ENCODE data around the gene DPCD. TPM values are rescaled to one million over a fixed set of nuclear protein-coding genes. Genes with fewer than 3 reads are reported as not detected.

DPCD gene
- polyA plus RNA-seq, 1 donor from 2014 or later = 234 TPM

DNA sequence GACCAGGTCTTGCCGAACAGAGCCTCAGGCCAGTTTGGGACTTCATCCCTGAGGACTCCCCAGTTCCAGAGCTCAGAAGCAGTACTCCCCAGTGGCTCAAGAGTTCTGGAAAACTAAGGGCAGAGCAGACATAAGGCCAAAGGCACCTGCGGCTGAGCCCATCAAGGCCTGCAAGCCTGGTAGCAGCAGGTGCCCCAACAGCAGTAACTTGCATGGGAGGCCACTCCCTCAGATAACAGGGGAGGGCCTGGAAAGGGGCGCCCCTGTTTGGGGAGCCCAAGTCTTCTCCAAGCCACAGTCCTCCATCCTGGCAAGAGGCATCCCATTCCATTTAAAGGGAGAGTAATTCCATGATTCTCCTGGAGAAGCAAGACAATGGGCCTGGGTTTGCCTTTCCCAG lies 13.0 kb upstream of the DPCD start:
- Histone ChIP-seq H3K4me3 (ENCODE audit: low read length) (no peak overlapping the region), H3K27me3 (ENCODE audit: insufficient read depth, low read depth, low read length) (peaks cover 4% of the 10 kb centered on the region), H3K9me2 (ENCODE audit: insufficient read depth, low read length) (no peaks in the 10 kb centered on the region), H4K20me1 (ENCODE audit: insufficient read depth) (no peaks in the 10 kb centered on the region), H3K36me3 (ENCODE audit: insufficient read depth, low read length) (no peaks in the 10 kb centered on the region), H3K9ac (ENCODE audit: low read length) (no peak overlapping the region), H2AFZ (ENCODE audit: low read depth, low read length) (no peak overlapping the region), H3K9me3 (ENCODE audit: low read length) (no peaks in the 10 kb centered on the region), H3K79me2 (replicated peaks; ENCODE audit: insufficient read depth, low read length) (no peaks in the 10 kb centered on the region), H3F3A (ENCODE audit: insufficient read depth, low read length, poor library complexity, severe bottlenecking) (no peaks in the 10 kb centered on the region), H3K27ac (ENCODE audit: low read length) (no peak overlapping the region), H3K4me2 (ENCODE audit: low read length) (no peak overlapping the region)
- TF ChIP-seq, protein P1, sequence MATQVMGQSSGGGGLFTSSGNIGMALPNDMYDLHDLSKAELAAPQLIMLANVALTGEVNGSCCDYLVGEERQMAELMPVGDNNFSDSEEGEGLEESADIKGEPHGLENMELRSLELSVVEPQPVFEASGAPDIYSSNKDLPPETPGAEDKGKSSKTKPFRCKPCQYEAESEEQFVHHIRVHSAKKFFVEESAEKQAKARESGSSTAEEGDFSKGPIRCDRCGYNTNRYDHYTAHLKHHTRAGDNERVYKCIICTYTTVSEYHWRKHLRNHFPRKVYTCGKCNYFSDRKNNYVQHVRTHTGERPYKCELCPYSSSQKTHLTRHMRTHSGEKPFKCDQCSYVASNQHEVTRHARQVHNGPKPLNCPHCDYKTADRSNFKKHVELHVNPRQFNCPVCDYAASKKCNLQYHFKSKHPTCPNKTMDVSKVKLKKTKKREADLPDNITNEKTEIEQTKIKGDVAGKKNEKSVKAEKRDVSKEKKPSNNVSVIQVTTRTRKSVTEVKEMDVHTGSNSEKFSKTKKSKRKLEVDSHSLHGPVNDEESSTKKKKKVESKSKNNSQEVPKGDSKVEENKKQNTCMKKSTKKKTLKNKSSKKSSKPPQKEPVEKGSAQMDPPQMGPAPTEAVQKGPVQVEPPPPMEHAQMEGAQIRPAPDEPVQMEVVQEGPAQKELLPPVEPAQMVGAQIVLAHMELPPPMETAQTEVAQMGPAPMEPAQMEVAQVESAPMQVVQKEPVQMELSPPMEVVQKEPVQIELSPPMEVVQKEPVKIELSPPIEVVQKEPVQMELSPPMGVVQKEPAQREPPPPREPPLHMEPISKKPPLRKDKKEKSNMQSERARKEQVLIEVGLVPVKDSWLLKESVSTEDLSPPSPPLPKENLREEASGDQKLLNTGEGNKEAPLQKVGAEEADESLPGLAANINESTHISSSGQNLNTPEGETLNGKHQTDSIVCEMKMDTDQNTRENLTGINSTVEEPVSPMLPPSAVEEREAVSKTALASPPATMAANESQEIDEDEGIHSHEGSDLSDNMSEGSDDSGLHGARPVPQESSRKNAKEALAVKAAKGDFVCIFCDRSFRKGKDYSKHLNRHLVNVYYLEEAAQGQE (IDR thresholded peaks at IDR 0.05; ENCODE audit: borderline replicate concordance) = no peak
- TF ChIP-seq POLR2AphosphoS5 (IDR thresholded peaks at IDR 0.05) (no peak), MXI1 (conservative IDR thresholded peaks at IDR 0.05; ENCODE audit: poor library complexity, severe bottlenecking) (no peak), TAF1 (IDR thresholded peaks at IDR 0.05; ENCODE audit: low read depth) (no peak), SMC3 (conservative IDR thresholded peaks at IDR 0.05; ENCODE audit: poor library complexity) (no peak), RAD21 (conservative IDR thresholded peaks at IDR 0.05) (no peak), EZH2 (IDR thresholded peaks at IDR 0.05; ENCODE audit: borderline replicate concordance, insufficient read depth, low read length, poor library complexity, severe bottlenecking) (no peak)

DNA sequence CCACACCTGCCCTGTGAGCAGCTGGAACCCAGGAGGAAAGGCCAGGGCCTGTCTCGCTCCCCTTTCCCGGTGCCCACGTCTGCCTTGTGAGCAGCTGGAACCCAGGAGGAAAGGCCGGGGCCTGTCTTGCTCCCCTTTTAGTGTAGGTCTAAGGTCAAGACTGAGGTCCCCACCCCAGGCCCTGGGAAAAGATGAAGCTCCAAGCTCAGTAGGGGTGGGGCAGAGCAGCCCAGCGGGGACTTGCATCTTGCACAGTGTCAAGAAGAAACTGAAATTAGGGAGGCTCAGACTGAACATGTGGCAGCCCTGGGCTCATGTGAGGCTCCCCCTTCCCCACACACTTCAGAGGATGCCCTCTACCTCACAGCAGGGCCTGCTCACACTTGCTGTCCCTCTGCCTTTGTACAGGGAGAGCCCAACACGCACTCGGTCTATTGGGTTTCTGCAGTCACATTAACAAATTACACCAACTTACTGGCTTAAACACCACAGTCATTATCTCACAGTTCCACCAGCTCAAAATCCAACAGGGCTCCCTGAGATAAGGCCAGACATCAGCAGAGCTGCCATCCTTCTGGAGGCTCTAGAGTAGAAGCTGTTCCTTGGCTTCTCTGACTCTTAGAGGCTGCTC lies 12.4 kb upstream of the DPCD start:
- H3K9me2 ChIP-seq (ENCODE audit: insufficient read depth, low read length) = no peaks in the 10 kb centered on the region
- no peak overlapping the region for H3K4me2 ChIP-seq (ENCODE audit: low read length)
- no peaks in the 10 kb centered on the region for H3F3A ChIP-seq (ENCODE audit: insufficient read depth, low read length, poor library complexity, severe bottlenecking)
- no peak overlapping the region for H3K9ac ChIP-seq (ENCODE audit: low read length)
- no peaks in the 10 kb centered on the region for H3K79me2 ChIP-seq (replicated peaks; ENCODE audit: insufficient read depth, low read length)
- H4K20me1 ChIP-seq (ENCODE audit: insufficient read depth) = no peaks in the 10 kb centered on the region
- H3K27me3 ChIP-seq (ENCODE audit: insufficient read depth, low read depth, low read length) = peaks cover 4% of the 10 kb centered on the region
- H3K4me3 ChIP-seq (ENCODE audit: low read length) = no peak overlapping the region
- no peak for TF ChIP-seq MXI1 (conservative IDR thresholded peaks at IDR 0.05; ENCODE audit: poor library complexity, severe bottlenecking)
- TF ChIP-seq RAD21 (conservative IDR thresholded peaks at IDR 0.05) = no peak
- TF ChIP-seq EZH2 (IDR thresholded peaks at IDR 0.05; ENCODE audit: borderline replicate concordance, insufficient read depth, low read length, poor library complexity, severe bottlenecking) = no peak
- TF ChIP-seq EP300 (conservative IDR thresholded peaks at IDR 0.05; ENCODE audit: poor library complexity, severe bottlenecking) = no peak
- no peak for TF ChIP-seq POLR2AphosphoS5 (IDR thresholded peaks at IDR 0.05)
- TF ChIP-seq, protein P2, sequence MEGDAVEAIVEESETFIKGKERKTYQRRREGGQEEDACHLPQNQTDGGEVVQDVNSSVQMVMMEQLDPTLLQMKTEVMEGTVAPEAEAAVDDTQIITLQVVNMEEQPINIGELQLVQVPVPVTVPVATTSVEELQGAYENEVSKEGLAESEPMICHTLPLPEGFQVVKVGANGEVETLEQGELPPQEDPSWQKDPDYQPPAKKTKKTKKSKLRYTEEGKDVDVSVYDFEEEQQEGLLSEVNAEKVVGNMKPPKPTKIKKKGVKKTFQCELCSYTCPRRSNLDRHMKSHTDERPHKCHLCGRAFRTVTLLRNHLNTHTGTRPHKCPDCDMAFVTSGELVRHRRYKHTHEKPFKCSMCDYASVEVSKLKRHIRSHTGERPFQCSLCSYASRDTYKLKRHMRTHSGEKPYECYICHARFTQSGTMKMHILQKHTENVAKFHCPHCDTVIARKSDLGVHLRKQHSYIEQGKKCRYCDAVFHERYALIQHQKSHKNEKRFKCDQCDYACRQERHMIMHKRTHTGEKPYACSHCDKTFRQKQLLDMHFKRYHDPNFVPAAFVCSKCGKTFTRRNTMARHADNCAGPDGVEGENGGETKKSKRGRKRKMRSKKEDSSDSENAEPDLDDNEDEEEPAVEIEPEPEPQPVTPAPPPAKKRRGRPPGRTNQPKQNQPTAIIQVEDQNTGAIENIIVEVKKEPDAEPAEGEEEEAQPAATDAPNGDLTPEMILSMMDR (IDR thresholded peaks at IDR 0.05; ENCODE audit: poor library complexity, severe bottlenecking) = no peak
- TF ChIP-seq, protein P1 (IDR thresholded peaks at IDR 0.05; ENCODE audit: borderline replicate concordance) = no peak
- no peak for TF ChIP-seq SMC3 (conservative IDR thresholded peaks at IDR 0.05; ENCODE audit: poor library complexity)
- TF ChIP-seq TAF1 (IDR thresholded peaks at IDR 0.05; ENCODE audit: low read depth) = no peak
- H3K27ac ChIP-seq (ENCODE audit: low read length) = no peak overlapping the region
- H3K9me3 ChIP-seq (ENCODE audit: low read length) = no peaks in the 10 kb centered on the region
- H3K36me3 ChIP-seq (ENCODE audit: insufficient read depth, low read length) = no peaks in the 10 kb centered on the region
- H2AFZ ChIP-seq (ENCODE audit: low read depth, low read length) = no peak overlapping the region

Data from neural cell (in vitro differentiated cells).